A549 (cell line): ENCODE measurements around the gene SNAI1.

Experiments
- BHLHE40 ChIP-seq: IDR thresholded peaks from 2 replicates; pipeline ENCODE4 v1.6.1; 2012; ENCODE audit warnings: low read depth, low read length, inconsistent platforms
- CTCF ChIP-seq: fragments of >200 bp; sonication (Bioruptor Twin); formaldehyde crosslinking; IDR thresholded peaks from 3 replicates; pipeline ENCODE4 v1.5.1; 2016
- EP300 ChIP-seq, 2 experiments: fragments of >200 bp; sonication (Bioruptor Twin); formaldehyde crosslinking; IDR thresholded peaks; 2 replicates in 1 of 2; 3 replicates in 1 of 2; pipeline ENCODE4 v1.6.1; 2016 to 2017
- FOSL2 ChIP-seq, 2 experiments: fragments of 450-650 bp in 1 of 2; fragments of >200 bp in 1 of 2; sonication (Bioruptor Twin) in 1 of 2; formaldehyde crosslinking; IDR thresholded peaks; 2 replicates each; pipeline versions ENCODE4 v1.5.0 to v1.6.1; 2016 to 2020; ENCODE audit warnings: mild to moderate bottlenecking in 1 of 2, moderate library complexity in 1 of 2
- HMGXB4 ChIP-seq: fragments of 250-450 bp; sonication (Bioruptor Pico); IDR thresholded peaks from 2 replicates; pipeline ENCODE4 v1.5.0; 2021; ENCODE audit warnings: mild to moderate bottlenecking, moderate library complexity, borderline replicate concordance
- MAFK ChIP-seq: fragments of 450-650 bp; IDR thresholded peaks from 2 replicates; pipeline ENCODE4 v1.6.1; 2014; ENCODE audit not compliant: partially characterized antibody
- MAX ChIP-seq: IDR thresholded peaks from 2 replicates; pipeline ENCODE4 v1.6.1; 2012
- NFE2L2 ChIP-seq: fragments of 150-350 bp; conservative IDR thresholded peaks from 2 replicates; pipeline ENCODE4 v1.6.1; 2014; ENCODE audit warnings: low read length
- RAD21 ChIP-seq, 2 experiments: fragments of >200 bp in 1 of 2; sonication (Bioruptor Twin) in 1 of 2; formaldehyde crosslinking in 1 of 2; IDR thresholded peaks in 1 of 2; conservative IDR thresholded peaks in 1 of 2; 2 replicates in 1 of 2; 3 replicates in 1 of 2; pipeline ENCODE4 v1.6.1; 2012 to 2018; ENCODE audit warnings: inconsistent platforms in 1 of 2
- REST ChIP-seq: fragments of 200-600 bp; sonication (generic); IDR thresholded peaks from 2 replicates; pipeline ENCODE4 v1.6.1; 2016; ENCODE audit warnings: antibody characterized with exemption, mild to moderate bottlenecking, moderate library complexity
- RFX5 ChIP-seq: fragments of 450-650 bp; IDR thresholded peaks from 2 replicates; pipeline ENCODE4 v1.7.1; 2014; ENCODE audit warnings: antibody characterized with exemption, mild to moderate bottlenecking, moderate library complexity

- TF ChIP-seq CTCF: no peak
- no peak for TF ChIP-seq RFX5
- TF ChIP-seq MAX: no peak
- TF ChIP-seq RAD21 (conservative IDR thresholded peaks at IDR 0.05 in 1 of 2, IDR thresholded peaks at IDR 0.05 in 1 of 2): no peak
- TF ChIP-seq EP300 (IDR thresholded peaks at IDR 0.05): no peak
- TF ChIP-seq HMGXB4 (CRISPR knock-in tag): no peak
- TF ChIP-seq BHLHE40: no peak
- TF ChIP-seq FOSL2 (IDR thresholded peaks at IDR 0.05): no peak
- no peak for TF ChIP-seq FOSL2 (CRISPR knock-in tag; IDR thresholded peaks at IDR 0.05)
- no peak for TF ChIP-seq REST
- no peak for TF ChIP-seq MAFK
- no peak for TF ChIP-seq NFE2L2
Measured at GRCh38 chr20:49969946-49970345, 12.8 kb upstream of the SNAI1 start.
